ENCODE data around the gene CD300E.

CD300E gene

GRCh38 chr17:74623693-74624093 is at the start of gene CD300E:
TSS of gene CD300E (minus strand) at chr17:74623738. CDS start at chr17:74623621, 117 bp downstream.
- H3K27ac ChIP-seq (ENCODE audit: low read depth, low read length) = no peak within 1 kb of the TSS
- H3K9ac ChIP-seq (ENCODE audit: low read length) = no peak within 1 kb of the TSS
- no peaks in the 10 kb centered on the region for H3K4me1 ChIP-seq (ENCODE audit: control insufficient read depth, insufficient read depth, low read length)
- H3K27me3 ChIP-seq (ENCODE audit: control insufficient read depth, insufficient read depth, low read length) = no peaks in the 10 kb centered on the region
- no peak within 1 kb of the TSS for H3K4me3 ChIP-seq (ENCODE audit: low read length)
- no peaks in the 10 kb centered on the region for H3K36me3 ChIP-seq (ENCODE audit: control insufficient read depth, insufficient read depth, low read length)

- H3K9ac ChIP-seq (ENCODE audit: low read length) = no peak overlapping the region
- H3K36me3 ChIP-seq (ENCODE audit: control insufficient read depth, insufficient read depth, low read length) = no peaks in the 10 kb centered on the region
- no peak overlapping the region for H3K27ac ChIP-seq (ENCODE audit: low read depth, low read length)
- H3K4me1 ChIP-seq (ENCODE audit: control insufficient read depth, insufficient read depth, low read length) = no peaks in the 10 kb centered on the region
- no peak overlapping the region for H3K4me3 ChIP-seq (ENCODE audit: low read length)
- H3K27me3 ChIP-seq (ENCODE audit: control insufficient read depth, insufficient read depth, low read length) = no peaks in the 10 kb centered on the region
These were observed 47.7 kb upstream of the CD300E start for GRCh38 chr17:74671031-74671771.

- no peaks in the 10 kb centered on the region for H3K4me1 ChIP-seq (ENCODE audit: control insufficient read depth, insufficient read depth, low read length)
- no peak overlapping the region for H3K9ac ChIP-seq (ENCODE audit: low read length)
- H3K4me3 ChIP-seq (ENCODE audit: low read length) = no peak overlapping the region
- no peaks in the 10 kb centered on the region for H3K36me3 ChIP-seq (ENCODE audit: control insufficient read depth, insufficient read depth, low read length)
- no peak overlapping the region for H3K27ac ChIP-seq (ENCODE audit: low read depth, low read length)
- no peaks in the 10 kb centered on the region for H3K27me3 ChIP-seq (ENCODE audit: control insufficient read depth, insufficient read depth, low read length)
These were observed 46.8 kb upstream of the CD300E start for GRCh38 chr17:74670329-74670728.

- Histone ChIP-seq H3K27me3 (ENCODE audit: control insufficient read depth, insufficient read depth, low read length) (peaks cover 4% of the 10 kb centered on the region), H3K27ac (ENCODE audit: low read depth, low read length) (no peak overlapping the region), H3K36me3 (ENCODE audit: control insufficient read depth, insufficient read depth, low read length) (no peaks in the 10 kb centered on the region), H3K4me1 (ENCODE audit: control insufficient read depth, insufficient read depth, low read length) (no peaks in the 10 kb centered on the region), H3K9ac (ENCODE audit: low read length) (no peak overlapping the region), H3K4me3 (ENCODE audit: low read length) (no peak overlapping the region)
These were observed 40.0 kb upstream of the CD300E start for GRCh38 chr17:74663561-74663960.

GRCh38 chr17:74659889-74660288 is 36.4 kb upstream of the CD300E start:
- Histone ChIP-seq H3K27ac (ENCODE audit: low read depth, low read length) (no peak overlapping the region), H3K4me1 (ENCODE audit: control insufficient read depth, insufficient read depth, low read length) (no peaks in the 10 kb centered on the region), H3K27me3 (ENCODE audit: control insufficient read depth, insufficient read depth, low read length) (peaks cover 4% of the 10 kb centered on the region), H3K9ac (ENCODE audit: low read length) (no peak overlapping the region), H3K36me3 (ENCODE audit: control insufficient read depth, insufficient read depth, low read length) (no peaks in the 10 kb centered on the region), H3K4me3 (ENCODE audit: low read length) (no peak overlapping the region)

GRCh38 chr17:74658620-74659019 is 35.1 kb upstream of the CD300E start:
- Histone ChIP-seq H3K4me1 (ENCODE audit: control insufficient read depth, insufficient read depth, low read length) (no peaks in the 10 kb centered on the region), H3K4me3 (ENCODE audit: low read length) (no peak overlapping the region), H3K27ac (ENCODE audit: low read depth, low read length) (no peak overlapping the region), H3K9ac (ENCODE audit: low read length) (no peak overlapping the region), H3K27me3 (ENCODE audit: control insufficient read depth, insufficient read depth, low read length) (peaks cover 4% of the 10 kb centered on the region), H3K36me3 (ENCODE audit: control insufficient read depth, insufficient read depth, low read length) (no peaks in the 10 kb centered on the region)

- H3K27me3 ChIP-seq (ENCODE audit: control insufficient read depth, insufficient read depth, low read length) = peaks cover 5% of the 10 kb centered on the region
- H3K27ac ChIP-seq (ENCODE audit: low read depth, low read length) = no peak overlapping the region
- H3K4me3 ChIP-seq (ENCODE audit: low read length) = no peak overlapping the region
- H3K36me3 ChIP-seq (ENCODE audit: control insufficient read depth, insufficient read depth, low read length) = no peaks in the 10 kb centered on the region
- no peaks in the 10 kb centered on the region for H3K4me1 ChIP-seq (ENCODE audit: control insufficient read depth, insufficient read depth, low read length)
- H3K9ac ChIP-seq (ENCODE audit: low read length) = no peak overlapping the region
These were observed 31.2 kb upstream of the CD300E start for GRCh38 chr17:74654742-74655141.

- H3K4me1 ChIP-seq (ENCODE audit: control insufficient read depth, insufficient read depth, low read length) = no peaks in the 10 kb centered on the region
- H3K9ac ChIP-seq (ENCODE audit: low read length) = no peak overlapping the region
- peaks cover 3% of the 10 kb centered on the region for H3K27me3 ChIP-seq (ENCODE audit: control insufficient read depth, insufficient read depth, low read length)
- no peak overlapping the region for H3K27ac ChIP-seq (ENCODE audit: low read depth, low read length)
- no peaks in the 10 kb centered on the region for H3K36me3 ChIP-seq (ENCODE audit: control insufficient read depth, insufficient read depth, low read length)
- no peak overlapping the region for H3K4me3 ChIP-seq (ENCODE audit: low read length)
These were observed 28.5 kb upstream of the CD300E start for GRCh38 chr17:74652020-74652419.

- H3K27ac ChIP-seq (ENCODE audit: low read depth, low read length) = no peak overlapping the region
- no peak overlapping the region for H3K9ac ChIP-seq (ENCODE audit: low read length)
- H3K36me3 ChIP-seq (ENCODE audit: control insufficient read depth, insufficient read depth, low read length) = no peaks in the 10 kb centered on the region
- H3K4me3 ChIP-seq (ENCODE audit: low read length) = no peak overlapping the region
- H3K4me1 ChIP-seq (ENCODE audit: control insufficient read depth, insufficient read depth, low read length) = no peaks in the 10 kb centered on the region
- H3K27me3 ChIP-seq (ENCODE audit: control insufficient read depth, insufficient read depth, low read length) = peaks cover 3% of the 10 kb centered on the region
These were observed 26.4 kb upstream of the CD300E start for GRCh38 chr17:74649909-74650308.

GRCh38 chr17:74647871-74648672 is 24.5 kb upstream of the CD300E start:
- Histone ChIP-seq H3K4me1 (ENCODE audit: control insufficient read depth, insufficient read depth, low read length) (no peaks in the 10 kb centered on the region), H3K27me3 (ENCODE audit: control insufficient read depth, insufficient read depth, low read length) (peaks cover 3% of the 10 kb centered on the region), H3K27ac (ENCODE audit: low read depth, low read length) (no peak overlapping the region), H3K9ac (ENCODE audit: low read length) (no peak overlapping the region), H3K36me3 (ENCODE audit: control insufficient read depth, insufficient read depth, low read length) (no peaks in the 10 kb centered on the region), H3K4me3 (ENCODE audit: low read length) (no peak overlapping the region)

GRCh38 chr17:74646231-74646630 is 22.7 kb upstream of the CD300E start:
- Histone ChIP-seq H3K9ac (ENCODE audit: low read length) (no peak overlapping the region), H3K27ac (ENCODE audit: low read depth, low read length) (no peak overlapping the region), H3K27me3 (ENCODE audit: control insufficient read depth, insufficient read depth, low read length) (no peaks in the 10 kb centered on the region), H3K36me3 (ENCODE audit: control insufficient read depth, insufficient read depth, low read length) (no peaks in the 10 kb centered on the region), H3K4me3 (ENCODE audit: low read length) (no peak overlapping the region), H3K4me1 (ENCODE audit: control insufficient read depth, insufficient read depth, low read length) (no peaks in the 10 kb centered on the region)

GRCh38 chr17:74645010-74645409 is 21.5 kb upstream of the CD300E start:
- Histone ChIP-seq H3K27me3 (ENCODE audit: control insufficient read depth, insufficient read depth, low read length) (no peaks in the 10 kb centered on the region), H3K36me3 (ENCODE audit: control insufficient read depth, insufficient read depth, low read length) (no peaks in the 10 kb centered on the region), H3K4me3 (ENCODE audit: low read length) (no peak overlapping the region), H3K4me1 (ENCODE audit: control insufficient read depth, insufficient read depth, low read length) (no peaks in the 10 kb centered on the region), H3K27ac (ENCODE audit: low read depth, low read length) (no peak overlapping the region), H3K9ac (ENCODE audit: low read length) (no peak overlapping the region)

GRCh38 chr17:74644419-74644818 is 20.9 kb upstream of the CD300E start:
- H3K27me3 ChIP-seq (ENCODE audit: control insufficient read depth, insufficient read depth, low read length) = no peaks in the 10 kb centered on the region
- no peak overlapping the region for H3K27ac ChIP-seq (ENCODE audit: low read depth, low read length)
- H3K4me3 ChIP-seq (ENCODE audit: low read length) = no peak overlapping the region
- no peaks in the 10 kb centered on the region for H3K36me3 ChIP-seq (ENCODE audit: control insufficient read depth, insufficient read depth, low read length)
- no peak overlapping the region for H3K9ac ChIP-seq (ENCODE audit: low read length)
- no peaks in the 10 kb centered on the region for H3K4me1 ChIP-seq (ENCODE audit: control insufficient read depth, insufficient read depth, low read length)

Data from rectal smooth muscle tissue (tissue), 1 donor.